Coronary artery (tissue), 2 donors: ENCODE data around the gene TNFRSF6B.
"Not testable (repeated sequence)": the region's sequence is repeated elsewhere in the genome, so short reads cannot be mapped to it uniquely, and the experiment has no call there.

Experiments used
- DNase-seq: peaks from one replicate; pipeline ENCODE4 v3.0.0-alpha.2; 2017; ENCODE audit warnings: low spot score
- H3K27ac ChIP-seq, 2 donors: fragments of 200-600 bp; sonication (generic); one replicate each; pipeline ENCODE4 v1.5.1; 2016 to 2019
- H3K4me3 ChIP-seq: fragments of 200-600 bp; sonication (generic); 2 replicates; pipeline ENCODE4 v1.5.1; 2016; ENCODE audit warnings: mild to moderate bottlenecking, moderate library complexity
- TF ChIP-seq, protein P1 (sequence below): fragments of 200-600 bp; sonication (generic); IDR thresholded peaks from one replicate; pipeline ENCODE4 v1.5.1; 2019; ENCODE audit warnings: antibody characterized with exemption

TNFRSF6B gene

DNA sequence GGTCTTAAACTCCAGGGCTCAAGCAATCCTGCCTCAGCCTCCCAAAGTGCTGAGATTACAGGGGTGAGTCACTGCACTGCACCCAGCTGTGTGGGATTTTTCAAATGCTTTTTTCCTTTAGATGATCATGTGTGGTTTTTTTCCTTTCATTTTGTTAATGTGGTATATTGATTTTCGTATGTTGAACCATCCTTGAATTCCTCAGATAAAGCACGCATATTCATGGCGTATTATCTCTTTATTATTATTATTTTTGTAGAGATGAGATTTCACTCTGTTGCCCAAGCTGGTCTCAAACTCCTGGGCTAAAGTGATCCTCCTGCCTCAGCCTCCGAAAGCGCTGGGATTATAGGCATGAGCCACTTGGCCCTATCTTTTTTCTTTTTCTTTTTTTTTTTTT lies 18.4 kb downstream of the TNFRSF6B start:
- Histone ChIP-seq H3K4me3 (no peak overlapping the region), H3K27ac (no peak overlapping the region)
- DNase-seq: no peak
- TF ChIP-seq, protein P1, sequence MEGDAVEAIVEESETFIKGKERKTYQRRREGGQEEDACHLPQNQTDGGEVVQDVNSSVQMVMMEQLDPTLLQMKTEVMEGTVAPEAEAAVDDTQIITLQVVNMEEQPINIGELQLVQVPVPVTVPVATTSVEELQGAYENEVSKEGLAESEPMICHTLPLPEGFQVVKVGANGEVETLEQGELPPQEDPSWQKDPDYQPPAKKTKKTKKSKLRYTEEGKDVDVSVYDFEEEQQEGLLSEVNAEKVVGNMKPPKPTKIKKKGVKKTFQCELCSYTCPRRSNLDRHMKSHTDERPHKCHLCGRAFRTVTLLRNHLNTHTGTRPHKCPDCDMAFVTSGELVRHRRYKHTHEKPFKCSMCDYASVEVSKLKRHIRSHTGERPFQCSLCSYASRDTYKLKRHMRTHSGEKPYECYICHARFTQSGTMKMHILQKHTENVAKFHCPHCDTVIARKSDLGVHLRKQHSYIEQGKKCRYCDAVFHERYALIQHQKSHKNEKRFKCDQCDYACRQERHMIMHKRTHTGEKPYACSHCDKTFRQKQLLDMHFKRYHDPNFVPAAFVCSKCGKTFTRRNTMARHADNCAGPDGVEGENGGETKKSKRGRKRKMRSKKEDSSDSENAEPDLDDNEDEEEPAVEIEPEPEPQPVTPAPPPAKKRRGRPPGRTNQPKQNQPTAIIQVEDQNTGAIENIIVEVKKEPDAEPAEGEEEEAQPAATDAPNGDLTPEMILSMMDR: no peak

DNA sequence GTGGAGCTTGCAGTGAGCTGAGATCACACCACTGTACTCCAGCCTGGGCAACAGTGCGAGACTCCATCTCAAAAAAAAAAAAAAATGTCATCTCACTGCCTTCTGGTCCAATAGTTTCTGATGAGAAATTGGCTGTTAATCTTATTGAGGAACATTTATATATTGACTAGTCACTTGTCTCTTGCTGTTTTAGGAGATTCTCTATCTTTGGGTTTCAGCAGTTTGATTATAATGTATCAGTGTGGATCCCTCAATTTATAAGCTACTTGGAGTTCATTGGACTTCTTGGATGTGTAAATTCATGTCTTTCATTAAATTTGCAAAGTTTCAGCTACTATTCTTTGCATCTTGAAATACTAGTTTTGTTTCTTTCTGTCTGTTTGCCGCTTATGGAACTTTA lies 22.5 kb downstream of the TNFRSF6B start:
- Histone ChIP-seq H3K4me3 (no peak overlapping the region), H3K27ac (no peak overlapping the region)
- no peak for DNase-seq
- TF ChIP-seq, protein P1: no peak

DNA sequence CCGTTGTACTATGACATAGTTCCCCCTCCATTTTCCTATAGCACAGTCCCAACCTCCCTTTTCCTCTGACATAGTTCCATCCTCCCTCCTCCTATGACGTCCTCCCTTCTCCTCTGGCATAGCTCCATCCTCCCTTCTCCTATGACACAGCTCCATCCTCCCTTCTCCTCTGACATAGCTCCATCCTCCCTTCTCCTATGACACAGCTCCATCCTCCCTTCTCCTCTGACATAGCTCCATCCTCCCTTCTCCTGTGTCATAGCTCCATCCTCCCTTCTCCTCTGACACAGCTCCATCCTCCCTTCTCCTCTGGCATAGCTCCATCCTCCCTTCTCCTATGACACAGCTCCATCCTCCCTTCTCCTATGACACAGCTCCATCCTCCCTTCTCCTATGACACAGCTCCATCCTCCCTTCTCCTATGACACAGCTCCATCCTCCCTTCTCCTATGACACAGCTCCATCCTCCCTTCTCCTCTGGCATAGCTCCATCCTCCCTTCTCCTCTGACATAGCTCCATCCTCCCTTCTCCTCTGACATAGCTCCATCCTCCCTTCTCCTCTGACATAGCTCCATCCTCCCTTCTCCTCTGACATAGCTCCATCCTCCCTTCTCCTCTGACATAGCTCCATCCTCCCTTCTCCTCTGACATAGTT lies 26.6 kb downstream of the TNFRSF6B start:
- not testable (repeated sequence) for H3K4me3 ChIP-seq, DNase-seq, H3K27ac ChIP-seq

GRCh38 chr20:63730189-63730733 lies 33.8 kb downstream of the TNFRSF6B start:
- DNase-seq, H3K4me3 ChIP-seq, H3K27ac ChIP-seq: not testable (repeated sequence)

DNA sequence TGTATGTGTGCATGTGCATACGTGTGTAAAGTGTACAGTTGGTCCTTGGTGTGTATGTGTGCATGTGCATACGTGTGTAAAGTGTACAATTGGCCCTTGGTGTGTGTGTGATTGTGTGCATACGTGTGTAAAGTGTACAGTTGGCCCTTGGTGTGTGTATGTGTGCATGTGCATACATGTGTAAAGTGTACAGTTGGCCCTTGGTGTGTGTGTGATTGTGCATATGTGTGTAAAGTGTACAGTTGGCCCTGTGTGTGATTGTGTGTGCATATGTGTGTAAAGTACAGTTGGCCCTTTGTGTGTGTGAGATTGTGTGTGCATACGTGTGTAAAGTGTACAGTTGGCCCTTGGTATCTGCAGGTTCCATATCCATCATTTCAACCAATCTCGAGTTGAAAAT lies 35.0 kb downstream of the TNFRSF6B start:
- DNase-seq: no peak
- H3K27ac ChIP-seq: no peak overlapping the region
- TF ChIP-seq, protein P1: no peak
- no peak overlapping the region for H3K4me3 ChIP-seq

GRCh38 chr20:63732118-63733095 lies 36.0 kb downstream of the TNFRSF6B start:
- Histone ChIP-seq H3K27ac (no peak overlapping the region), H3K4me3 (no peak overlapping the region)
- DNase-seq: no peak
- TF ChIP-seq, protein P1: no peak

DNA sequence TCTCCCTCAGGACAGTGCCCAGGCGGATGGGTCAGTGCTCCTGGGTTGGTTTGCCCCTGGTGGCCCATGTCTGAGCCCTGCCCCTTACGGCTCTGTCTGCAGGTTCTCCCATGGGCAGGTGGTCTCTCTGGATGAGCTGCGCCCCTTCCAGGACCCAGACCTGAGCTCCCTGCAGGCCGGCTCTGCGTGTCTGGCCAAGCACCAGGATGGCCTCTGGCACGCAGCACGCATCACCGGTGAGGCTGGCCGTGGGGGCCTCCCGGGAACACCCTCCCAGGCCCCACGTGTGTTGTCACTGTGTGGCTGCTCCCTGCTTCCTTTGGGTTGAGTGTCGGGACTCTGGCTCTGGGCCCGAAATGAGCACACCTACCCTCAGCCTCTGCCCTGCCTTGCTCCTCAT lies 36.7 kb downstream of the TNFRSF6B start:
- Histone ChIP-seq H3K4me3 (no peak overlapping the region), H3K27ac (no peak overlapping the region)
- TF ChIP-seq, protein P1: no peak
- no peak for DNase-seq
